Glutamatergic neuron (in vitro differentiated cells): ENCODE data around the gene APOA5. TPM values are rescaled to one million over a fixed set of nuclear protein-coding genes. Genes with fewer than 3 reads are reported as not detected.

Source experiments
- DNase-seq: peaks from one replicate; pipeline ENCODE4 v3.0.0; 2022
- H3K27ac Mint-ChIP-seq: one replicate; pipeline ENCODE4 v1.8.0; 2020; ENCODE audit warnings: mild to moderate bottlenecking, mixed read lengths, inconsistent platforms; ENCODE audit not compliant: unreplicated experiment
- H3K27me3 Mint-ChIP-seq: one replicate; pipeline ENCODE4 v1.8.0; 2020; ENCODE audit warnings: mild to moderate bottlenecking, moderate library complexity, mixed read lengths, inconsistent platforms; ENCODE audit not compliant: unreplicated experiment
- H3K36me3 Mint-ChIP-seq: one replicate; pipeline ENCODE4 v1.8.0; 2020; ENCODE audit warnings: mild to moderate bottlenecking, mixed read lengths, inconsistent platforms; ENCODE audit not compliant: unreplicated experiment
- H3K4me1 Mint-ChIP-seq: one replicate; pipeline ENCODE4 v1.8.0; 2020; ENCODE audit warnings: mild to moderate bottlenecking, low read depth, mixed read lengths, inconsistent platforms; ENCODE audit not compliant: unreplicated experiment
- H3K4me3 Mint-ChIP-seq: one replicate; pipeline ENCODE4 v1.8.0; 2020; ENCODE audit warnings: mild to moderate bottlenecking, mixed read lengths, inconsistent platforms; ENCODE audit not compliant: unreplicated experiment
- H3K9me3 Mint-ChIP-seq: one replicate; pipeline ENCODE4 v1.8.0; 2020; ENCODE audit warnings: mild to moderate bottlenecking, moderate library complexity, mixed read lengths, inconsistent platforms; ENCODE audit not compliant: unreplicated experiment
- total RNA-seq: library from RNA; stranded (reverse); fragmentation: NEBNext Ultra II Directional; extraction: Animal tissue kit (Norgen Biotek cat#: 25700); gene quantifications from one replicate; pipeline ENCODE4 v1.2.1, GENCODE V29; 2021; ENCODE audit not compliant: unreplicated experiment
- TF ChIP-seq, protein P1 (sequence below): fragments of 200-600 bp; sonication (generic); IDR thresholded peaks from one replicate; pipeline ENCODE4 v1.5.0; 2021; ENCODE audit not compliant: partially characterized antibody, unreplicated experiment

Gene APOA5
- total RNA-seq, 1 donor from 2014 or later: not detected

DNA sequence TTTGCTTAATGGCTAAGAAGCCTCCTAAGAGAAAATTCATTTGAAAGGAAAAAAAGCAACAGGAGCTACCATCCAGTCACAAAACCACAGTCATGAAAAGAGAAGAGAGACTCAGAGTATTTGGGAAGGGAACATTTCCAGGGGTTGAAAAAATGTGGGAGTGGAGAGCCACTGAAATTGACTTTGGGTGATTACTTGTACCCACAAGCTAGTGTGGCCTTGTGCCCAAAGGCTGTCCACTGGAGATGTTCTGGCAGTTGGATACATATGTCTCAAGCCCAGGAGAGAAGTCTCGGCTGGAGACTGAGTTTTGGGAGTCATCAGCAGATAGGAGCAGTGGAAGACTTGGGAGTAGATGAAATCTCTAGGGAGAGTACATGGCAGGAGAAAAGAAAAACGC lies 3.2 kb upstream of the APOA5 start:
- Mint-ChIP-seq H3K27me3 (no peaks in the 10 kb centered on the region), H3K36me3 (no peaks in the 10 kb centered on the region), H3K4me3 (no peak overlapping the region), H3K27ac (no peak overlapping the region), H3K4me1 (peaks cover 3% of the 10 kb centered on the region), H3K9me3 (no peaks in the 10 kb centered on the region)
- TF ChIP-seq, protein P1, sequence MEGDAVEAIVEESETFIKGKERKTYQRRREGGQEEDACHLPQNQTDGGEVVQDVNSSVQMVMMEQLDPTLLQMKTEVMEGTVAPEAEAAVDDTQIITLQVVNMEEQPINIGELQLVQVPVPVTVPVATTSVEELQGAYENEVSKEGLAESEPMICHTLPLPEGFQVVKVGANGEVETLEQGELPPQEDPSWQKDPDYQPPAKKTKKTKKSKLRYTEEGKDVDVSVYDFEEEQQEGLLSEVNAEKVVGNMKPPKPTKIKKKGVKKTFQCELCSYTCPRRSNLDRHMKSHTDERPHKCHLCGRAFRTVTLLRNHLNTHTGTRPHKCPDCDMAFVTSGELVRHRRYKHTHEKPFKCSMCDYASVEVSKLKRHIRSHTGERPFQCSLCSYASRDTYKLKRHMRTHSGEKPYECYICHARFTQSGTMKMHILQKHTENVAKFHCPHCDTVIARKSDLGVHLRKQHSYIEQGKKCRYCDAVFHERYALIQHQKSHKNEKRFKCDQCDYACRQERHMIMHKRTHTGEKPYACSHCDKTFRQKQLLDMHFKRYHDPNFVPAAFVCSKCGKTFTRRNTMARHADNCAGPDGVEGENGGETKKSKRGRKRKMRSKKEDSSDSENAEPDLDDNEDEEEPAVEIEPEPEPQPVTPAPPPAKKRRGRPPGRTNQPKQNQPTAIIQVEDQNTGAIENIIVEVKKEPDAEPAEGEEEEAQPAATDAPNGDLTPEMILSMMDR: no peak
- no peak for DNase-seq

DNA sequence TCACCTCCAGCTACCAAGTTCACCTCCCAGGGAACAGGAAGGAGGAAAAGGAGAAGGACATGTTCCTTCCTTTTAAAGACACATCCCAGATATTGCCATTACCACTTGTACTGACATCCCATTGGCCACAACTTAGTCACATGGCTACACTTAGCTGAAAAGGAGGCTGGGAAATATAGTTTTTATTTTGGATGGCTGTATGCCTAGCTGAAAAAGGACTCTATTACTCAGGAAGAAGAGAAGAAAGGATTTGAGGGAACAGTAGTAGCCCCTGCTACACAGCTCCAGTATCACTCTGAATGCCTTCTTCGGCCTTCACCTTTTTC lies 2.1 kb upstream of the APOA5 start:
- Mint-ChIP-seq H3K4me3 (no peak overlapping the region), H3K27me3 (peaks cover 3% of the 10 kb centered on the region), H3K27ac (no peak overlapping the region), H3K9me3 (no peaks in the 10 kb centered on the region), H3K4me1 (peaks cover 3% of the 10 kb centered on the region), H3K36me3 (no peaks in the 10 kb centered on the region)
- TF ChIP-seq, protein P1: no peak
- DNase-seq: no peak

DNA sequence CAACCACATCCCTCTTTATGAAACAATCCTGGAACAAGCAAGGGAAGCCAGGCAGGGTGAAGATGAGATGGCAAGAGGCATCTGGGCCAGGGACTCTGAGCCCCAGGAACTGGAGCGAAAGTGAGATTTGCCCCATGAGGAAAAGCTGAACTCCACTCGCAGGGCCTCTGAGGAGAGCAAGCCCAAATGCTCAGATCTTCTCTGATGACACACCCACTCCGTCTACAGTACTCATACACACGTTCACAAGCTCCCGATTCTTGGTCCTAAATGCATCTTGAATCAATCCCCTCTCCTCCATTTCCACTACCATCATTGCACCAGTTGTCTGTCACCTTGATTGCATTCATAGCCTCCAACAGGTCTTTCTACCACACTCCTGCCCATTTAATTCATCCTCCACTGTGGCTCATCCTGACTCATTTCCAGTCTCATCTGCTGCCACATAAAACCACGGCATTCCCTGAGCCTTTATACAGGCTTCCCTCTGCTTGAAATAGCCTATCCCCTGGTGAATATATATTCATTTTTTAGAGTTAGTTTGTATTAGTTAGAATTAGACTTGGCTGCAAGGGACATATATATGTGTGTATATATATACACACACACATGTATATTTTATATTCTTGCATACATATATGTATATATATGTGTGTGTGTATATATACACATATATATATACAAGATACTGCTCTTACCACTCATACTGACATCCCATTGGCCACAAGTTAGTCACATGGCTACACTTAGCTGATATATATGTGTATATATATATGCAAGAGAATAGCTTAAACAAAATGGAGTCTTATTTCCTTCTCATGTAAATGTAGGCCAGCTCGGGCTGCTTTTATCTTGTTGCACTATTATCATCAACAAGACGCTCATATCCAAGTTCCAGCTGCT lies 1.4 kb upstream of the APOA5 start:
- TF ChIP-seq, protein P1: no peak
- Mint-ChIP-seq H3K36me3 (no peaks in the 10 kb centered on the region), H3K9me3 (no peaks in the 10 kb centered on the region)

DNA sequence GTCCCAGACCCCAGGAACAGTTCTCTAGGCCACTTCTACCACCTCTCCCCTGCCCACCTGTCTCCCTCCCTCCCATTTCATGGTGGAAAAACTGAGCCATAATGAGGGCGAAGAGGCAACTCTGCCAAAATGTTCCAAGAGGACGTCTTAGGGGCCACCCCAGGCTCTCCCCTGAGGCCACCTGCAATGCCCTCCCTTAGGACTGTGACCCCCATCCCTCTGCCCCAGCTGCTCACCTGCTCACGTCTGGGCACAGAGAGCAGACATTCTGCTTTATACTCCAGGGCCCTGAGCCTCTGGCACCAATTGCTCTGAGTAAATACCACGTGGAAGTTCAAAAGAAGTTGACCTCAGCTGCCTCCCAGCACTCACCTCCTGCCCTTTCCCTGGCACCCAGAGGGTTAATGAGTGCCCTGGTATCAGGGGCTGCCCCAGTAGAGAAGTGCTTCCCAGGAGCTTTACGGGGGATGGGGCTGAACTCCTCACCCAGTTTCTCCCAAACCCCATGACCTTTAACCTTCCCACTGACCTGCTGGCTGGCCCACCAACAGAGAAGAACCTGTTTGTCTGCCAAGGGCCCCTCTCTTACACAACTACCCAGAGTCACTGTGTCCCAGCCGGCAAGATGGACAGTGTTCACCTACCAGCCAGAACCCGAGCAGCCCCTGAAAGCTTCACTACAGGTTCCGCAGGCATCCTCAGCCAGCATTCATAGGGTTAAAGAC lies 627 bp upstream of the APOA5 start:
- Mint-ChIP-seq H3K36me3 (no peaks in the 10 kb centered on the region), H3K27me3 (peaks cover 9% of the 10 kb centered on the region), H3K4me3 (no peak overlapping the region), H3K4me1 (peaks cover 3% of the 10 kb centered on the region), H3K9me3 (no peaks in the 10 kb centered on the region), H3K27ac (no peak overlapping the region)
- no peak for DNase-seq
- TF ChIP-seq, protein P1: no peak

More for the DNA sequence above, 1.4 kb upstream of the APOA5 start:
- H3K27ac Mint-ChIP-seq: no peak overlapping the region
- H3K4me3 Mint-ChIP-seq: no peak overlapping the region
- no peak for DNase-seq
- peaks cover 3% of the 10 kb centered on the region for H3K4me1 Mint-ChIP-seq
- H3K27me3 Mint-ChIP-seq: peaks cover 6% of the 10 kb centered on the region
